G401 (cell line): ENCODE data around the gene GSE1. TPM values are rescaled to one million over a fixed set of nuclear protein-coding genes. Genes with fewer than 3 reads are reported as not detected.

ENCODE experiments used
- DNase-seq: peaks from one replicate; pipeline ENCODE4 v3.0.0-alpha.2; 2015; ENCODE audit warnings: low spot score
- in situ Hi-C: cut with HindIII; loops from 2 replicates; pipeline ENCODE4 v1.10.0; 2016; ENCODE audit warnings: low sequenced_read_pairs, mixed read lengths
- total RNA-seq: library from RNA; depleted of rRNA; stranded (reverse); fragments of >200 nt; shearing (Covaris generic); gene quantifications from 2 replicates; pipeline ENCODE4 v1.2.3, GENCODE V29; 2014; rRNA removed

The GSE1 gene
- total RNA-seq = 22.8 and 35.6 TPM in 2 replicates

DNA sequence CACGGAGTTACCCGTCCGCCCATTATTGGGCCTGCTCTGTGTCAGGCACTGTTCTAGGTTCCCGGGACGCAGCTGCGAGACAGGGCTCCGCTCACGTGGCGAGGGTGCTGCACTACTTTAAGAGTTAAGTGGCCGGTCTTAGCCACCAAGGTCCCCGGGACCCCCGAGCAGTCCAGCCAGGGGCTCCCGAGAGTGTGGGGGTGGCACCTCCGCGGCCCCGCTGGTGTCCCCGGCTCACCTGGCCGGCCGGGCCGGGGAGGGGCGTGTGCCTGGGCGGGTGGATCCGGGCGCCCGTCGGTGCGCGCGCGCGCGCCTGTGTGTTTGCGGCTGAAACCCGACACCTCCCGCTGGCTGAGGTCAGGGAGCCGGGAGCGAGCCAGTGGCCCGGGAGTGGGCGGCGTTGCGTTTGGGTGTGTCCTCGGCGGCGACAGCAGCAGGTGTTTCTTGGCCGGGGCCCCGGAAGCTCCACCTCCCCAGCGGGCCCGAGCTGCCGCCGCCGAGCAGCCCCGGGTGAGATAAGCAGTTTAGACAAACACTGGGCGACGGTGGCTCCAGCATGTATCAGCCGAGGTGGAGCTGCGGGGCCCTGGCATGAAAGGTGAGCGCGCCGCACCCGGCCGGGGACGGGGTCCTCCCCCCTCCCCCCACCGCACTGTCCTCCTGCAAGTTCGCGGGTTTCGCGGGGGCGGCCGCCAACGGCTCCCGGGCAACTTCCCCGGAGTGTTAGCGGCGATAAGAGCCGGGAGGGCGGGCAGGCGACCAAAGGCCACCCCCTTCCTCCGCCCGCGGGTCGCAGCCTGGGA is at the start of gene GSE1:
GSE1 (plus strand) TSS at position 522 of the 803 bp plus-strand sequence; CDS start at position 592, 70 bp downstream.
- DNase-seq = peak; percentile 56
- in situ Hi-C loops = no loop called here

- in situ Hi-C loops = no loop called here
- DNase-seq = no peak
These were observed 49.4 kb upstream of the GSE1 start for GRCh38 chr16:85563515-85564276.

- in situ Hi-C loops = no loop called here
- DNase-seq = no peak
These were observed 48.7 kb upstream of the GSE1 start for GRCh38 chr16:85564277-85565051.

DNA sequence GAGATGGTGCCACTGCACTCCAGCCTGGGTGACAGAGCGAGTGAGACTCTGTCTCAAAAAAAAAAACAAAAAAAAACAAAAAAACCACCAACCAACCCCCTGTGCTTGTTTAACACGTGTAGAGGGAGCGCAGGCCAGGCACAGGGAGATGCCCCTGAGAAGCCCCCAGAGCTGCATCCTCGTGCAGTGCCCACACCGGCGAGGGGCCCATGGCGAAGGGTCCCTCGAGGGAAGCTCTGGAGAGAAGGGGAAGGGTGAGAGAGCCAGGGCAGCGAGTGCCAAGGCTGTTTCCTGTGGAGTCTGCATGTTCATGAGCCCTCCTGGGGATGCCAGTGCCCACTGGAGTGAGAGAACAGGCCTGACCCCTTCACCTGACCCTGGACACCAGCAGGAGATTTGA is 47.8 kb upstream of the GSE1 start:
- in situ Hi-C loops = no loop called here

DNA sequence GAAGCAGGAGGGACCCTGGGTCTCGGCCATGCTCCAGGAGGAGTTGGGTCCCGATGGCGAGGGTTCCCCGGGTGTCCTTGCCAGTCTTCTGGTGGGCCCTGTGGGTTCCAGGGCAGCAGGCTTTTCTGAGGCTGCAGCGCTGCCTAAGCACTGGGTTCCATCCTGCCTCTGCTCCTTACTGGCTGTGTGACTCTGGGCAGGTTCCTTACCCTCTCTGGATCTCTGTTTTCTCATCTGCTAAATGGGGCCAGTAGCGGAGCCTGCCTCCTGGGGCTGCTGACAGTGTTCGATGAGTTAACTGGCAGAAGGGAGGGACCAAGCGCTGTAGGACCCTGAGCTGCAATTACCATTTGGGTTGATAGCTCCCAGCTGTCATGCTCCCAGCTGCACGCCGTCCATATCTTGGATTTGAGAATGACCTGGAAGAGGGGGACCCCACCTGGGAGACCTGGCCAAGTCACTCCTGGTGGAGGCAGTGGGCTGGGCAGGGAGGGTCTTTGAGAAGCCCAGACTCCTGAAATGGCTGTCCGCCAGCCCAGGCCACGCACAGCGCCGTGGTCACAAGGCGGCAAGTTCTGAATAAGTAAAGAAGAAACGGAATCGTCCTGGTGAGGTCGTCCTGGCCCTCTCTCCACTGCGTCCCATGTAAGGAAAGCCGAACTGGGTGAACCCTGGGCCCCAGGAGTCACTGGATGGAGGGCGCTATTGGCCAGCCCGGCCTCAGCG is 47.2 kb upstream of the GSE1 start:
- no peak for DNase-seq
- in situ Hi-C loops = no loop called here

More for the DNA sequence above, 47.8 kb upstream of the GSE1 start:
- DNase-seq = no peak

GRCh38 chr16:85566561-85567100 is 46.5 kb upstream of the GSE1 start:
- in situ Hi-C loops = no loop called here
- no peak for DNase-seq

GRCh38 chr16:85567101-85567866 is 45.8 kb upstream of the GSE1 start:
- DNase-seq = no peak
- in situ Hi-C loops = no loop called here

DNA sequence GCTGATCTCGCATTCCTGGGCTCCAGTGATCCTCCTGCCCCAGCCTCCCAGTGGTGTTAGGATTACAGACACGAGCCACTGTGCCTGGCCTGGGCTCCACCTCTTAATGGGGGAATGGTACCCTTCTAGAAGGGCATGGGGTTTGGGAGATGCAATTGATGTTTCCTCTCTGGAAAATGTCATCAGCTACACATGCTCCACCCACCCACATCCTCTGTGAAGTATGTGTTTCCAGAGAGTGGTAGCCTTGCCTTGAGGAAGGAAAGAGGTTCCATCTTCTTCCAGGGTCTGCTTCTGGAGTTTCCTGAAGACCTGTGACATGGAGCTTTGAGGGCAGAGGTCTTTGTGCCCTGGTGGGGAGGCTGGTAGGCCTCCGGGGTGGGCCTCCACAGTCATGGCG is 45.2 kb upstream of the GSE1 start:
- DNase-seq = no peak
- in situ Hi-C loops = no loop called here

GRCh38 chr16:85568519-85568918 is 44.6 kb upstream of the GSE1 start:
- in situ Hi-C loops = no loop called here
- no peak for DNase-seq

DNA sequence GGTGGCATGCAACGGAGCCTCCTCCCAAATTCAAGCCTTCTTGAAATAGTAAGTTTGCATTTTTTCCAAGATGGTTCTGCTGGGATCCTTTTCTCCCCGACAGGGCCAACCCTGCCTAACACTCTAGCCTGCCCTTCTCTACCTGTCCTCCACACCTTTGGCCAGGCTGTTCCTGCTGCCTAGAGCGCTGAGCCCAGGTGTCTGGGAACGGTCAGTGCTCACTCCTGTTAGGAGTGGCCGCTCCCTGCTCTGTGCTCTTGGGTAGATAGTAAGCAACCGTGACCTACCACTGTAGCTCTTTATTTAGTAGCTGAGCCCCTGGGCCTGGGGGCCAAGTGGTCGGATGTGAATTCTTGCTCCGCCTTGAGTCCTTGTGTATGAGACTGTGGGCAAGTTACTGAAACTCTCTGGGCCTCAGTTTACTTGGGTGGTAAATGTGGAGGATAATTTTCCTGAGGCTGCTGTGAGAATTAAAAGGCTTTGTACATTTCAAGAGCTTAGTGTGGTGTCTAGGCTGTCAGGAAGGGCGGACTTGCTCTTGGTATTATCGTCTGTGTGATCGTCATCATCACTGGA is 44.0 kb upstream of the GSE1 start:
- no peak for DNase-seq
- in situ Hi-C loops = no loop called here

GRCh38 chr16:85569615-85570212 is 43.4 kb upstream of the GSE1 start:
- DNase-seq = peak; percentile 61
- in situ Hi-C loops = no loop called here

DNA sequence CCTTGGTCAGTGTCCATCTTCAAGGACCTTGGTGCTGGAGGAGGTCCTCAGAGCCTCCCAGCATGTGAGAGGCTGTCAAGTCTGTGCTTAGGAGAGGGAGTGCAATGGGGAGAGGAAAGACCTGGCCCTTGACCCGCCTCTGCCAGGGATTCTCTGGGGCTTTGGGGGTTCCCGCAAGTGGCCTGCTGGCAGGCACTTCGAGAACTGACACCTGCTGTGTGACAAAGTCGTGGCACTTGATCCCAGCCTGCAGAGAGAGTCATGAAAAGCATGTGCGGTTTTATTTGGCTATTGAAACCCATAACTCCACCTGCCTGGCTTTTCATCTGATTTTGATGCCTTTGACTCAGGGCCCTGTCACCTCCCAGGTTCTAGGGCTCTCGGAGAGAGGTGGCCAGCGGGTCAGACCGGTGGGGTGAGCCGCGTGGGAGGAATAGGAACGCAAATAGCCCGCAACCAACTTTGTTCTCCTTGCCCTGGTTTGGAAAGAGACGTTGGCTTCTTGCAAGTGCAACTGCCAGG is 42.8 kb upstream of the GSE1 start:
- in situ Hi-C loops = no loop called here
- DNase-seq = no peak

DNA sequence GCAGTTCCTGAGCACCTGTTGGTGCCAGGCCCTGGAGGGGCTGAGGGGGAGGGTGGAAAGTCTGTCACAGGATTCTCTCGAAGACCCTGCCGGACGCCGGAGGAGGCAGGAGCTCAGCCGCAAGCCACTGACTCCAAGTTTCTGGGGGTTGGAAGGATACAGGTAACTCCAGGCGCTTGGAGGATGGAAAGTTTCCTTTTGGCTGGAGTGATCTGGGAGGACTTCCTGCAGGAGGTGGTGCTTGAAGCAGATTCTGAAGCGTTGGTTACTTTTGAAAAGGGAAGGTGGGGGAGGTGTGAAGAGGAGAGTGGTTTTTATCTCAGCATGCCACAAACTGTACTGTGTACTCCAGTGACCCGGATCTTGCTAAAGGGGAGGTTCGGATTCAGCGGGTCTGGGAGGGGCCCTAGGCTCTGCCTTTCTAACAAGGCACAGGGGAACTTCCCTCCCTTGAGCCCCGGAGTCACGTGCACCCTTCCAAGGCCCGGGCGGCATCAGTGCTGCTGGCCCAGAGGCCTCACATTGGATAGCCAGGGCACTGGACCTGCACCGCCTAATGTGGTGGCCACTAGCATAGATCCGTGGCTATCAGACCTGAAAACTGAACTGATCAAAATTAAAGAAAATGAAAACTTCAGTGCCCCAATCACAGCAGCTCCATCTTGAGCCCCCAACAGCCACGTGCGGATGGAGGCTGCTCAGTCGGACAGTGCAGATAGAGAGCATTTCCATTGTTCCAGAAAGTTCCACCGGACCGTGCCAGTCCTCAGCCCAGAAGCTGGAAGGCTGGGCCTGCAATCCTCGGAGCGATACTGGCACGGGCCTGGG is 42.2 kb upstream of the GSE1 start:
- no peak for DNase-seq
- in situ Hi-C loops = no loop called here

- in situ Hi-C loops = no loop called here
- no peak for DNase-seq
These were observed 41.6 kb upstream of the GSE1 start for GRCh38 chr16:85571563-85571812.

- DNase-seq = no peak
- in situ Hi-C loops = no loop called here
These were observed 41.1 kb upstream of the GSE1 start for GRCh38 chr16:85571813-85572619.
